GM21528 (cell line): Measurements from ENCODE around the gene SLC18A2.

Source experiments
- ATAC-seq: cut with Tn5 transposase; IDR thresholded peaks from one replicate; pipeline ENCODE4 v1.9.1; 2021; ENCODE audit warnings: mild to moderate bottlenecking, moderate library complexity; ENCODE audit not compliant: unreplicated experiment, low FRiP score

The SLC18A2 gene

DNA sequence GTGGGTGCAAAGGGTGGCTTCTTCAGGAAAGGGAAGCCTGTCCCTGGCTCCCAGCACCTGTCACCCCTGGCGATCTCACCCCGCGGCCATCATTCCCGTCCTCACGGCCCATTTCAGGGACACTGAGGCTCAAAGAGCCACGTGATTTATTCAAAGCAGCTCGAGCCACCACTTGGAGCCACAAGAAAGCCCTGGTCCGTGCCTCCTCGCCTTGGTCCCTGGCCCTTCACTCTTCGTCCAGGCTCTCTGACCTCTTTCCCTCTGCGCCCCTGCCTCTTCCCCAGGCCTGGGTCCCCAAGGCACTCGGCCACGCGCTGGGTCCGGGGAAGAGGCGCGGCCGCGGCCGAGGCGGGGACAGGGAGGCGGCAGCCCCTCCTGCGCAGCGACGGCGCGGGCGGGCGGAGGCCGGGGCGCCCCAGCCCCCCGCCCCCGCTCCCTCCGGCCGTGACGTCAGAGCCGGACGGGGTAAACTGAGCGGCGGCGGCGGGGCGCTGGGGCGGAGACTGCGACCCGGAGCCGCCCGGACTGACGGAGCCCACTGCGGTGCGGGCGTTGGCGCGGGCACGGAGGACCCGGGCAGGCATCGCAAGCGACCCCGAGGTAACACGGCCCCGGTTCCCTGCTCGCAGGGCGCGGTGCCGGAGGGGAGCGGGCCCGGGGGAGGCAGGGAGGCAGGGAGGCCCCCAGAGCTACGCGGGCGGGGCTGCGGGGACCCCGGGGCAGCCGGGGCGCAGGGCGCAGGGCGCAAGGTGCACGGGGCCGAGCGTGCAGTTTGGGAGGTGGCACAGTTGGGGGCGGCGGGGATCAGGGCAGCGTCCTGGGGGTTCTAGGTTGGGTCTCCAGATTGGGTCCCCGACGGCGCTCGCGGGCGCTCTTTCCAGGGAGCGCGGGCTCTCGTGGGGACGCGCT is at the start of gene SLC18A2:
Gene SLC18A2, plus strand, starts transcription at position 494 of the 909 bp plus-strand sequence. CDS start 580 bp downstream, outside the sequence.
- no peak for ATAC-seq

DNA sequence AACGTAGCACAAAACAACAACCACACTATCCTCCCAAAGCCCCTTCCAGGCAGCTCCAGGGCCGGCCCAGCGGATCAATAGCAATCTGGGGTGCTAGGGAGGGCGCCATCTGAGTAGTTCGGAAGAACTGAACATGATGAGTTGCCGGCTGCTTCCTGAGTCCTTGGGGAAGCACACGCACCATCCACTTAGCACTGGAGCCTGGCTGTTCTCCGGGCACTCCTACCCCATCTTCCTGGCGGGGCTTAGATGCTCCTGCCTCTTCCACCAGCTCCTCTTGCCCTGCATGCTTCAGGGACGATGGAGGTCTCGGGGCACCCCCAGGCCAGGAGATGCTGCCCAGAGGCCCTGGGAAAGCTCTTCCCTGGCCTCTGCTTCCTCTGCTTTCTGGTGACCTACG is 43.7 kb upstream of the SLC18A2 start, which contains the start of gene KCNK18:
Gene KCNK18, plus strand, starts transcription at position 301 of the 400 bp plus-strand sequence. Its CDS starts 0 bp downstream, at position 301.
- ATAC-seq: no peak

DNA sequence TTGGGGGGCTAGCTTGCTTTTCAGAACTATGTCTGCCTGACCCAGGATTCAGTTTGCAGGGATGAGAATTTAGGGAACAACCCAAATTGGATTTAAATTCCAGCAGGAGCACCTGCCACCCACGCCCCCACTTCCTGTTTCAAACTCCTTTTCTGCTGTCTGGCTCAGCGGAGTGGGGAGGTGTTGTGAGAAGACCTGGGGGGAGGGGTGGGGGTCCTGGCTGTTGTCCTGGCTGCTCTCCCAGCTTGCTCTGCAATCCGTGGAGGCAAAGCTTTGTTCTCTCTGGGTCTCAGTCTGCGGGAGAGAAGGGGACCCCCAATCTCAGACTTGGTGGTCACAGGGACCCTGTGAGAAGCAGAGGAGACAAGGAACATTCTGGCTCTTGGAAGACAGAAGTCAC is 42.8 kb upstream of the SLC18A2 start:
- no peak for ATAC-seq

DNA sequence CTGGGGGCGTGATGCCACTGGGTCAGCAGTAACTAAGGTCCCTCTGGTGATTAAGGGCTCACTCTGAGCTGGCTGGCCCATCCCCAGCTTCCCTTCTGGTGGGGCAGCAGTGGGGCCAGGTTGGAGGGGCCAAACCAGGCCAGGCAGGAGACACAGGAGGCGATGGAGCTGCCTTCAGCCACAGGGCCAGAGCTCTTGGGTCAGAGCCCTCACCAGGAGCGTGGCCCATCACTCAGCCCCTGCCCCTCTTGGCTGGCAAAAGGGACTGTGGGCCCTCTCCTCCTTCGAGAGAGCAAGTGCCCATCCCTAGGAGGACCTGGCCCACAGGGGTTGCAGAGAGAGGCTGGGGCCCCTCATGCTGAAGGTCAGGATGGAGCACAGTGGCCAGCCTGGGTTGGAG is 39.1 kb upstream of the SLC18A2 start:
- ATAC-seq: no peak

- no peak for ATAC-seq
Observed at GRCh38 chr10:117204316-117204715, 36.6 kb upstream of the SLC18A2 start.

GRCh38 chr10:117212176-117212575 is 28.7 kb upstream of the SLC18A2 start:
- no peak for ATAC-seq

DNA sequence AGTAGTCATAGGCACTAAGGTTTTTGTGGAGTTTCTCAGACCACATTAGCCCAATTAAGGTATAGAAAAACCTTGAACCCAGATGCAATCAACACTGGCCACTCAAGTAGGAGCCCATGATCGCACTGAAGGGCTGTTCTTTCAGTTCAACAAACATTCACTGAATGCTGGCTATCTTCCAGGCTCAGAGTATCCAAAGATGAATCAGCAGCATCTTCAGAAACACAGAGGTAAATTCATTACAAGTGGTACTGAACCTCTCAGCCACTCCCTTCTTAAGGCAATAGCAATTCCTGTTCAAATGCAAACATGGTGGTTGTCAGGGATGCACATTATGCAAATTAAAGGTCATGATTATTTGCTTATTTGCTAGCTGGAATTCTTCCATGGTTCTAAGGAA is 26.5 kb upstream of the SLC18A2 start:
- ATAC-seq: no peak

DNA sequence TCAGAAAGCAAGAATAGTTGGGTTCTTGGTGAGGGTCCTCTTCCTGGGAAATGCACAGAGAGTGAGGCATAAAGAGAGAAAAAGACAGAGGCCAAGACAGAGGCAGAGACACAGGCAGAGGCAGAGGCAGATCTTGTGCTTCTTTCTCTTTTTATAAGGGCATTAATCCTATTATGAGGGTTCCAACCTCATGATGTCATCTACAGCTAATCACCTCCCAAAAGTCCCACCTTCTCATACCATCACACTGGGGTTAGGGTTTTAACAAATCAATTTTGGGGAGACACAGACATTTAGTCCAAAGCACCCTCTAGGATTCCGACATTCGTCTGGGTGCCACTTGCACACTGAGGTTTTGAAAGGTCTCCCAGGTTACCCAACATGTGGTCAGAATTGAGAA is 25.8 kb upstream of the SLC18A2 start:
- no peak for ATAC-seq

- no peak for ATAC-seq
Observed at GRCh38 chr10:117216028-117216427, 24.9 kb upstream of the SLC18A2 start.

- ATAC-seq: peak; percentile 87
Observed at GRCh38 chr10:117216611-117217195, 24.2 kb upstream of the SLC18A2 start.

DNA sequence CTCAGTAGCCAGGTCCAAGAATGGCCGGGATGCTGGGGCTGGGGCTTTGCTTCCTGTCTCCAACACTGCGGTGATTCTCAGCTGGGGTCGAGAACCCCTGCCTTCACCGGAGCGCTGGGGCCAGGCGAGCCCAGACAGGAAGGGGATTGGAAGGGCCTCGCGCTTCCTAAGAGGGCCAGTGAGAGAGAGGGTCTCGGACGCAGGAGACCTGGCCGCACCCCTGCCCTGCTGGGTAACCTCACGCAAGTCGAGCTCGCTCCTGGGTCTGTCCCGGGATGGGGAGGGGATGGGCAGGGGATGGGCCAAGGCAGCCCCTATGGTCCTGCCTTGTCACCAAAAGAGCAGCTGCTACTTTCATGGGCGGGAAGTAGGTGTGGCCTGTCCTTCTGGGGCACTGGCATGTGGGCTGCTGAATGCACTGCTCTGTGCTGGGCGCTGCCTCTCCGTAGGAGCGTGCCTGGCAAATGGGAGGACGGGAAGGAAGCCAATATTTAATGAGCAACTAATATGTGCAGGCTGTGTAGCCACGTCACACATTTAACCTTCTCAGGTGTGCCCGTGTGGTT is 23.6 kb upstream of the SLC18A2 start:
- ATAC-seq: peak; percentile 41

DNA sequence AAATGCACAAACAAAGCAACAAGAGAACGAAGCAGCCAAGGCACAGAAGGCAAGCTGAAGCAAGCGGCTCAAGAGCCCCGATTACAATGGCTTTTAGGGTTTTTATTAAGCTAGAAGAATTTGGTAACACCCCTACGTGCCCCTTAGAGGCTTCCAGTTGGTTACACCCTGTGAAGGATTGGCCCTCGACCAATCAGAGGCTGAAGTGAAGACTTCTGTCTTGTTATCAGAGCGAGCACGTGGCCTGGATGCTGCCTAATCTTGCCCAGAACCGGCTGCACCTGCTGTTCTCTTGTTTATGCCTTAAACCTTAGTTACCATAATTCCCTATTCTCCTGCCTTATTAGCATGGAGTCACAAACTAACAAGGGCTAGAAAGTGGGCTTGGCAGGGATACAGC is 22.3 kb upstream of the SLC18A2 start:
- ATAC-seq: no peak

- no peak for ATAC-seq
Observed at GRCh38 chr10:117221156-117221711, 19.7 kb upstream of the SLC18A2 start.

- no peak for ATAC-seq
Observed at GRCh38 chr10:117222552-117222951, 18.4 kb upstream of the SLC18A2 start.

GRCh38 chr10:117222976-117223692 is 17.8 kb upstream of the SLC18A2 start:
- ATAC-seq: no peak

DNA sequence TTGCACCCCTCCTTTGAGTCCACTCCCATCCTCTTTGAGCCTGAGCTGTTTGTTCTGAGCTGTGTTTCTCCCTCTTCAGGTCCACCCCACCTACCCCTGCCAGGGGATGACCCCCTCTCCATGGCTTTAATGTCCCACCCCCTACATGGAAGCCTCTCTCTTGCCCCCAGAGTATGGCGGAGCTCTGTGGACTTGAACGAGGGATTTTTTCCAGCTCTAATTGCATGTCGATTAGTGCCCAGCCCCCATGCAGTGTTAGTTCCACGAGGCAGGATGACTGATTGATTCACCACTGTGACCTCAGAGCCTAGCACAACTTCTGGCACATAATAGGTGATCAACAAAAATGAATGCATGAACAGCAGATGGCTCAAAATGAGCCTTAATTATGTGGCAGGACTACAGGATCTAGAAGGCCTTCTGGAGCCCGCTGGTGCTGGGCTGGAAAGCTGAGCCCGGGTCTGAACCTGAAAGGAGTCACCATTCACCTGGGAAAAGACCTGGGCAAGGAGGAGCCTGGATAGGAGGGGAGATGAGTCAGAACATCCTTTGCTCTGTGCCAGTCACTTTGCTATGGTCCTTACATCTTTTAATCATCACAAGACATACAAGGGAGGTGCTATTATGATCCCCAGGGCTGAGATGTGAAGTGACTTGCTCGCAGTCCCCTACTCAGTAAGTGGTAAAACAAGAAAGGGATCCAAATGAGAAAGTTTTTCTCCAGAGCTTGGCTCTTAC is 17.1 kb upstream of the SLC18A2 start:
- no peak for ATAC-seq

DNA sequence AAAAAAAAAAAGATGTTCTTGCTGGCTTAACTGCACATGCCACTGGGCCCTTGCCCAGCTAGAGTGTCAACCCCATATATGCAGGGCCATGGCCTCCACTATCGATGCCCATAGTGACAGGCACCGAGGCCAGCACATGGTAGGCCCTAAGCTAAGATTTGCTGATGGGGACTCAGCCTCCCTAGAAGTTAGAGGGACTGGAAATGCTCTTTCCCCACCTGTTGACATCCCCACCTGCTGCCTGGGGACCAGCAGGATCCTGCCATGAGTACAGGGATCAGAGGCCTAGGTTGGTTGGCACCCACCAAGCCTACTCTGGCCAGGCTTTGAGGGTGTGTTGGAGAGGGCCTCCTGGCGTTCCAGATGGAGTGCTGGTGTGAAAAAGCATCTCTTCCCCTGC is 16.0 kb upstream of the SLC18A2 start:
- no peak for ATAC-seq

GRCh38 chr10:117226813-117227451 is 14.0 kb upstream of the SLC18A2 start:
- no peak for ATAC-seq

DNA sequence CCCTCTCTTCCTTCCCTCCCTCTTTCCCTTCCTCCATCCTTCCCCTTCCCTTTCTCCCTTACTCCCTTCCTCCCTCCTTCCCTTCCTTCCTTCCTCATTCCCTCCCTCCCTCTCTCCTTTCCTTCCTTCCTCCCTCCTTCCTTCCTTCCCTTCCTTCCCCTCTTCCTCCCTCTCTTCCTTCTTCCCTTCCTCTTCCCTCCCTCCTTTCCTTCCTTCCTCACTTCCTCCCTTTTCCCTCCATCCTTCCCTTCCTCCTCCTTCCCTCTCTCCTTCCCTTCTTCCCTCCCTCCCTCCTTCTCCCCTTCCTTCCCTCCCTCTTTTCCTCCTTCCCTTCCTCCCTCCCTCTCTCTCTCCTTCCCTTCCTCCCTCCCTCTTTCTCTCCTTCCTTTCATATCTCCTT is 12.7 kb upstream of the SLC18A2 start:
- ATAC-seq: no peak
